Measurements from ENCODE around the gene COG7.
"Not testable (repeated sequence)": the region's sequence is repeated elsewhere in the genome, so short reads cannot be mapped to it uniquely, and the experiment has no call there.

Gene COG7

DNA sequence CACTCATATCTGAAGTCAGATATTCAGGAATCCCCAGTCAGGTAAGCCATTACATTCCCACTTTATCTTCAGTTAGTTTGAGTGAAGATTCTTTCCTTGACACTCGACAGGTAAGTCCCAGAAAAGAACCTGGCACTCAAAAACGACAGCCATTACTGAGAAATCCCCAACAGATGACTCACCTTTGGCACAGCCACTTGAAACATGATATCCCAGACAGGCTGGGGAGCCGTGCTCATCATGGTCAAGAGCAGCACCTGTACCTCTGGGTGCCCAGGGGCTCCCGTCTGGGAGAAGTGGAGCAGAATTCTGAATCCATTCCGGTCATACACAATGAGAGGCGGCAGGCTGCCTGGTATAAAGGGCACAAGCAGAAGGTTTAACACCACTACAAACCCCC lies 16.8 kb upstream of the COG7 start:
- DNase-seq: no peak

DNA sequence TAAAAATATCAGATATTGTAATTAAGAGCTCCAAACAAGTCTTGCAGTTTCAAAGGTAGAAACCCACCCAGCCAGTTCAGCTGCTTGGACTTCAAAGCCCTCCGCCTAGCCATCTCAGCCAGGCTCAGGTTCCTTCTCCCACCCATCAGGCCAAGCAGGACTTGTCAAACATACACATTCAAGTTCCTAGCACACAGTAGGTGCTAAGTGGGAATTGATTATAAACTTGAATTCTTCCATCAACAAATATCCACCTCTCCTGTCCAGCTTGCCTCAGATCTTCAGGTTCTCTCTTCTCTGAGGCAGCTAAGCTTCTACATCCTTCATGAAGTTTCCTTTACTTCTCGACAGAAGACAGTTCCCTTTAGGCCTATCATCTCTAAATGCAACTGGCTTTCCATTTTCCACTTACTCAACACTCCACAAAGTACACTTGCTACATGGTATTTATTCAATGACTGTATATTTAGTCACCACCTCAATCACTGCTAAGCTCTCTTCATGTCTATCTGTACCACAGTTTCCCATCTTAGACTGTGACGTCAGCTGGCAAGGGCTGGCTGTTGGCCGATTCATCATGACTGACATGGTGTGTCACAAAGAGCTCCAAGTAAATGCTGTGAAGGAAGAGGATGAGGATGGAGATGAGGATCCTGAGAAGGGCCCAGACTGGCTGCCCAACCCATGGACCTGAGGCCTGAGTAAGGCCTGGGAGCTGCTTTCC lies 13.3 kb upstream of the COG7 start:
- no peak for DNase-seq

DNA sequence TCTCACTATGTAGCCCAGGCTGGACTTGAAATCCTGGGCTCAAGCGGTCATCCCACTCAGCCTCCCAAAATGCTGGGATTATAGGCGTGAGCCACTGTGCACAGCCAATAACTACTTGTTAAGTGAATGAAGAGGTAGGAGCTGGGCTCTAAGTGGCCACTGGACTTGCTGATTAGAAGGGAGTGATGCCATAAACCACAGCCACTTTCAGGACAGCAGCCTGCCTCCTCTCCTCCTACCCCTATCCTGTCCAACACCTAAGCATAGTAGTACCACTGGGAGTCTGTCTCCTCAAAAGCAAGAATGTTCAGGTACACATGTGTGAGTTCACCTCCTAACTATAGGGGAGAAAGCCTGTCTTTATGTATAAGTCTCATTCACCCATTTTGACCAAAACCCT lies 12.2 kb upstream of the COG7 start:
- DNase-seq: no peak

DNA sequence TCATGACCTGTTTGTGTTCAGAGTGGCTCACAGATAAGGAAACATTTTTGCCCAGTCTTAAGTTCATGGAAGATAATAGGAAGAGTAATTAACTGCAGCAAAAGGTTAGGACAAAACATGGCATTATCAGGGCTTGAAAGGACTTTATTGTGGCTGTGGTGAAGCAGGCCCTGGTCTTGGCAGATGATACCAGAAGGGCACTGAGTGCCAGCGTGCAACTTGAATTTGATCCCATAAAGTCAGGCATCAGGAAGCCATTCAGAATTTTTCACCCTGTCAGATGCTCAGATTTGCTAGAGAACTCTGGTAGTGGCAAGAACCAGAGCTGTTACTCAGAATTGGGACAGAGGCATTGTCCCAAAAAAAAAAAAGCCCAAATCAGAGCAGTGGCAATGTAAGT lies 11.2 kb upstream of the COG7 start:
- DNase-seq: no peak

DNA sequence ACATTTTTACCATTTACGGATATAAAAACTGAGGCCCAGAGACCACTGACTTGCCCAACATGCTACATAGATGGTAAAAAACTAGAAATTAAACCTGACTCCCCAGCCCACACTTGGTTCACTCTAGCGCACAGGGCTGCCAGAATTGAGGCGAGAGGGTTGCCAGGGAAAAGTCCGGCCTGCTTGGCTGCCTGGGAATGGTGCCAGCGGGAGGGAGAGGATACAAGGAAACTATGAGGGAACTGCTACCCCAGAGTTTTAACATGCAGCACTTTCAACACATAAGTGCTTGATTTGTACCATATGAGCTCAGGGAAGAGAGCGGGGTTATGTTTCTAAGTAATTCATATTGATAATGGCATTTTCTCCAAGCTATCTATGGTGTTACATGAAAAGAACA lies 10.0 kb upstream of the COG7 start:
- not testable (repeated sequence) for DNase-seq

DNA sequence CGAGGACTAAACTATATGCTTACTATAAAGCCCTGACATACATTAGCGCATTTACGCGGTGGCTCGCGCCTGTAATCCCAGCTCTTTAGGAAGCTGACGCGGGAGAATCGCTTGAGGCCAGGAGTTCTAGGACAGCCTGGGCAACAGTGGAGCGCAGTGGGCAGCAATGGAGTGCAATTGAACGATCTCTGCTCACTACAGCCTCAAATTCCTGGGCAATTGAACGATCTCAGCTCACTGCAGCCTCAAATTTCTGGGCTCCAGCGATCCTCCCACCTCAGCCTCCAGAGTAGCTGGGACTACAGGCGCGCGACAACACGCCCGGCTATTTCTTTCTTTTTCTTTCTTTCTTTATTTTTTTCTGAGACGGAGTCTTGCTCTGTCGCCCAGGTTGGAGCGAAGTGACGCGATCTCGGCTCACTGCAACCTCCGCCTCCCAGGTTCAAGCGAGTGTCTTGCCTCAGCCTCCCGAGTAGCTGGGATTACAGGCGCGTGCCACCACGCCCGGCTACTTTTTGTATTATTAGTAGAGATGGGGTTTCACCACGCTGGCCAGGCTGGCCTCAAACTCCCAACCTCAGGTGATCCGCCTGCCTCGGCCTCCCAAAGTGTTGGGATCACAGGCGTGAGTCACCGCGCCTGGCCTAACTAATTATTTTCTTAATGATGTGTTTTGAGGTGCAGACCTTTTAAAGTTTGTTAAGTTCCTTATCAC lies 506 bp upstream of the COG7 start:
- DNase-seq: no peak

DNA sequence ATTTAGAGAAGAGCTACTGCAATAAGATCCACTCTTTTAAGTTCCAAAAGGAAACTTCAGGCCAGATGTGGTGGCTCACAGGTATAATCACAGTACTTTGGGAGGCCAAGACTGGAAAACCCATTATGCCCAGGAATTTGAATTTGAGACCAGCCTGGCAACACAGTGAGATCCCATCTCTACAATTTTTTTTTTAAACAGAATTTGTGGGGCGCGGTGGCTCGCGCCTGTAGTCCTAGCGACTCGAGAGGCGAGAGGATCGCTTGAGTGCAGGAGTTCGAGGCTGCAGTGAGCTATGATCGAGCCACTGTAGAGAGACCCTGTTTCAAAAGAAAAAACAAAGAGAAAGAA lies 793 bp downstream of the COG7 start:
- DNase-seq: no peak

DNA sequence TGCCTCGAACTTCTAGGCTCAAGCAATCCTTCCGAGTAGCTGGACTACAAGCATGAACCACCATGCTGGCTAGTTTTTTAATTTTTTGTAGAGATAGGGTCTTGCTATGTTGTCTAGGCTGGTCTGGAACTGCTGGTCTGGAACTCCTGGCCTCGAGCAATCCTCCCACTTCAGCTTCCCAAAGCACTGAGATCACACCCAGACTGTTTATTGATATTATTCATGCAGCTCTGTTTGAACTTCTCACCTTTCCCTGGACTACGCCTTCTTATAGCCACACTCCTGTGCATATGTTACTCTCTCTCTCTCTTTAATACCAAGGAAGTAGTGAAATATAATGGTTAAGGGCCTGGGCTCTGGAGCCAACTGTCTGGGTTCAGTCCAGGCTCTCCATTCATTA lies 4.6 kb downstream of the COG7 start:
- DNase-seq: no peak

DNA sequence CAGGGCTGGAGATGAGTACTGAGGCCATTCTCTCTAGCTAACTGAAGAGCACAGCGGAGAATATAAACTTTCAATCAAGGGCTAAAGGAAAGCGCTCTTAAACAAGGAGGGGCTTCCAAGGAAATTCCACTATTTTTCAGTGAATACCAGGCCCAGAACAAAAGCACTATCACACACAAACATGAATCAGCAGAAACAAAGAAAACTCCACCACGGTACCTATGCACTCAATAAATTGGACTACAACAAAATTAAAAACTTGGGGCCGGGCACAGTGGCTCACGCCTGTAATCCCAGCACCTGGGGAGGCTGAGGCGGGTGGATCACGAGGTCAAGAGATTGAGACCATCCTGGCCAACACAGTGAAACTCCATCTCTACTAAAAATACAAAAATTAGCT lies 15.4 kb downstream of the COG7 start:
- DNase-seq: not testable (repeated sequence)

DNA sequence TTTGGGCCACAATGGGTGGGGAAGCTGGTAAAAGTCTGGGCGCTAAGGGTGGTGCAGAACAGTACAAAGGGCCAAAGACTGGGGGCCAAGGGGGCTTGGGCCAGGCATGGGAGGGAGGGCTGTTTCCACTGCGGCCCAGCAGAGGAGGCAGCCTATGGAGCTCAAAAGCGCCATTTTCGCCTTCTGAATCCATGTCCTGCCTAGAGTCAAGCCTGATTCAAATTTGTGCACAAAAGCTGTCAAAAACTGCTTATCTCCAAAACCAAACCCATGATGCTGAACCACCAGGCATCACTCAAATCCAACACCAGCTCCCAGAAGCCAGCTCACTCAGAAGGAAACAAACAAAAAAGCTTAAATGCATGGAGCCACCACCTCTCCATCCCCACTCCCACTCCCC lies 16.0 kb downstream of the COG7 start:
- no peak for DNase-seq

DNA sequence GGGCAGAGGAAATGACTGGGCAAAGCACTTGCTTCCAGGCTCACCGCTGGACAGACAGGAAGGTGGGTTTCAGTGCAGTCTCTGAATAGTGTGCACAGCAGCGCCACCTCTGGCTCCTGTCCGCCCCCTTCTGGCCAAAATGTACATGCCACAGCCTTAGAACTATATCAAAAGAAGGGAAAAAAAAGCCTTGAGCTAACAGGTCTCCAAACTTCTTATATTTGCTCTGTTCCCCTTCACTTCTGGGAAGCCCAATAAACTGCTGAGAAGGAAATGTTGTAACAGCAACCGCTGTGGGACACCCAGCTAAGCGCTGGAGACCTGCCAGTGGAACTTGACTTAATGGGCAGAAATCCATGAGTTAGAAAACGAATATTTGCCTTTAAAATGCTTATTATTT lies 17.5 kb downstream of the COG7 start:
- DNase-seq: peak; percentile 57

DNA sequence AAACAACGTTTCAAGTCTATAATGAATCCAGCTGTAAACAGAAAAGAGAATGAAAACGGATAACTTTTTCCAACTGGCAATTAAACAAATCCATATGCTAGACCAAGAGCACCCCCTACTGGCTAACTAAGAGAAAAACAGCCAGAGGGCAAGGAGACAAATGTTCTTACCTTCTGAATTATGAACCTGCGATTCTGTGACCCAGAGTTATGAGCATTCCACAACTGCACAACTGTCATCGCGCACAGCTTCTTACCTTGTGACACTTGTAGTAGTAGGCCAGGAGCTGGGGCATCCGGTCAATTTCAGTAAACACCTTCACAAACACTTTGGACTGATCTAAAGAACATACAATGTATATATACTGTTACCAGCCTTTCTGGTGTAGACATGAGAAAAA lies 18.6 kb downstream of the COG7 start:
- peak; percentile 44 for DNase-seq

DNA sequence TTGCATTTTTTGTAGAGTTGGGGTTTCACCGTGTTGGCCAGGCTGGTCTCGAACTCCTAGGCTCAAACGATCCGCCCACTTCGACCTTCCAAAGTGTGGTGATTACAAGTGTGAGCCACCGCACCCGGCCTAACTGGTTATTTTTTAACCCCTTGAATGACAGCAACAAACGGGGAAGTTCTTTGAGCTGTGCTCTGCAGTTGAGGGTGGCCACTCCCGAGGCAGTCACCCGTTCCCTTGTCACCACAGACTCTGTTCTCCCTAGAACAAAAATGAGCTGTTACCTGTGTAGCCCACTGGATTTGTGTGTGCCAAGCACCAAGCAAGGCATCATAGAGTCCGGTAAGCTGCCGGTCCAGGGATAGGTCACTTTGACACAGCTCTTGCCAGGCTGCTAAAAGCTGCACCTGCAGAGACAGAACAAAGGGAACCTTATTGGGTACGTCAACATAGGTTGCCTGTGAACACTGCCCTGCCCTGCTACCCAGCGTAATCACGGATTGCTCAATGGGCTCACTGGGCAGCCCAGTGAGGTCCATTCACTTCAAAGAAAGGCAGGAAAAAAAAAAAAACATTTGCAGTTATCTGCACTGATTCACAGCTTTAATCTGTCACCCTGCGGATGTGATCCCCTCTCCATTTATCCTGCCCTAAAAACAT lies 19.6 kb downstream of the COG7 start:
- DNase-seq: peak; percentile 6

DNA sequence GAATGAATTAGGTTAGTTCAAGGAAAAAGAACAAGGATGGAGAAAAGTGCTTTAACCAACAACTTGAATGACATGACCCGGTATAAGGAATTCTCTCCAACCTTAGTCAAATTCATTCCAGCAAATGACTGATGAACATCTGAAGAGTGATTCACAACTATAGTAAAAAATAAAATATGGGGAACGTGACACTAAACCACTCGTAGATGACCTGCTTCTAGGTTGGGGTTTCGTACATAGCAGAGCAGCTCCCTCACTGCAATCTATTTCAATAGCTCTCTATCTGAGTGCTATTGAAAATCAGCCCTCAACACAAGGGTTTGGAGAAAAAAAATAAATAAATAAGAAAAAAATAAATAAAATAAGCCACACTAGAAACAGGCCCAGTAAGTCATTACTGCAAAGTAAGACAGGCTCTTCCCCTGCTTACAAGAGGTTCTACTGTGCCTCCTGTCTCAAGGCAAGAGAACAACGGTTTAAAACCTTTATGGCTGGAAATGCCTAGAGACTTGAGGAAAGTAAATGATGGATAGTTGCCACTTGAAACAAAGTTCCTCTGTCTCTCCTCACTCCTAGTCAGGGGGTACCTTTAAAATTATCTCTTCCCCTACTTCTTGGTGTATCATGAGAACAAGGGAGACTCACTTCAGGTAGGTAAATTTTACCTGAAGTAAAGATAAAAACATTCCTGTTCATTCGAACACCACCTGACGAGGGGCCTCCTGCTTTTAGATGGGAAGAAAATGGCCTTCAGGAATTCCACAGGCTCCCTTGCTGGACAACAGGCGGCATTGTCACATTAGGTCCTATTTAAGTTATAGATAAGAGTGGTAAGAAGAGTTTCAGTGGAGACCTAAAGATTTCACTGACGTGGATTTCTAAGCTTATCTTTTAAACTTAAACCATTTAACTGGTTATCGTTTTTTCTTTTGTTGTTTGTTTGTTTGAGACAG lies 20.5 kb downstream of the COG7 start:
- DNase-seq: no peak

DNA sequence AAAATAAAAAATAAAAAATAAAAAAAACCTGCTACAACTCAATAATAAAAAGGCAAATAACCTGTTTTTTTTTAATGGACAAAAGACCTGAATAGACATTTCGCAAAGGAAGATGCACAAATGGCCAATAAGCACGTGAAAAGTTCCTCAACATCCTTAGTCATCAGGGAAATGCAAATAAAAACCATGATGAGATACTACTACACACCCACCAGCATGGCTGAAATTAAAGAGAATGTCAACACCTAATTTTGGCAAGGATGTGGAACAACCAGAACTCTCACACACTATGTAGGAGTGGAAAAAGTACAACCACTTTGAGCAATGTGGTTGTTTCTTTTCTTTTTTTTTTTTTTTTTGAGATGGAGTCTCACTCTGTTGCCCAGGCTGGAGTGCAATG lies 24.6 kb downstream of the COG7 start:
- no peak for DNase-seq

DNA sequence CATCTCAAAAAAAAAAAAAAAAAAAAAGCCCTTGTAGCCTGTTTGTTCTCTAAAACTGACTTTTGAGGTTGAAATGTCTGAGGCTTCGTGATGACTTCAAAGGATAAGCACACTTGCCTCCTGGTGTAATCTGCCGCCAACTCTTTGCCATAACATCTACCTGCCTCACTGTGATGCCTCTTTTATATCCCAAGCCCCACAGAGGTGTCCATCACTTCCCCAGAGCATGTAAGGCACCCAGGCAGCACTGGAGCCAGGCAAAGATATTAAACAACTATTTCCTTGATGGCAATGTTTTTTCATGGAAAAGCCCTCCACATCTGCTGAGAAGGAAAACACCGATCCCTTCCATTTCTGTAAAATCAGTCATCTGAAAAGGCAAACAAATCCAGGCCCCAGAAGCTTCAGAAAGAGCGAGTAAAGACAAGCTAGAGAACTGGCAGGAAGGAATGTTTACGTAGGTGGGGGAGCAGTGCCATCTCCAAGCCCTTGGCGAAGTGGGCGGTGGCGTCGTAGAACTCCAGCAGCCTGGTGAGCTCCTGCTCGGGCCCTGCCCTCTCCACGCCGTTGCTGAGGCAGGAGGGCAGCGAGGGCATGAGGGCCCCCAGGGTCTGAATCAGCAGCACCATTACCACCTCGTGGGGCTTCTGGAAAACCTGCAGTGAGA lies 28.6 kb downstream of the COG7 start:
- DNase-seq: peak; percentile 69

DNA sequence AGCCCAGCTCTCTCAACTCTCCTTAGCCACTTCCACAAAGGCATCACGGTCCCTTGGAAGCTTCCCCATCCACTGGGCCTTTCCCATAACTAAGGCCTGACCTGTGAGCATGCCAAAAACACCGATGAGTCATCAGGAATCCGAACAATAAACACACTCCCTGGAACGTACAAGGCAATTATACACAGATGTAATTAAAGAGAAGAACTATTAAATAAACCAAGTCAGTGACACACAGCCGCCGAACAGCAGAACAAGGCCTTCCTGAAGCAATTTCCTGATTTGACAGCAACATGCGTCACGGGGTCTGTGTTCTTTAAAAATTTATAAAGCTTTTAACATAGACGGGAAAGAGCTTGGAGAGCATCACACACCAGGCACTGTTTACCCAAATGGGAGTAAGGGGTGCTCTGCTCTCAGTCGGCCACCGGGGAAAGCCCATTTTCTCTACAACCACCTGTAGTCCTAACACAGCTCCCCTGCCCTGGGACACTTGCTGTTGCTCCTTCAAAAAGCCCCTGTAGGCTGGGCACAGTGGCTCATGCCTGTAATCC lies 29.4 kb downstream of the COG7 start:
- peak; percentile 89 for DNase-seq

DNA sequence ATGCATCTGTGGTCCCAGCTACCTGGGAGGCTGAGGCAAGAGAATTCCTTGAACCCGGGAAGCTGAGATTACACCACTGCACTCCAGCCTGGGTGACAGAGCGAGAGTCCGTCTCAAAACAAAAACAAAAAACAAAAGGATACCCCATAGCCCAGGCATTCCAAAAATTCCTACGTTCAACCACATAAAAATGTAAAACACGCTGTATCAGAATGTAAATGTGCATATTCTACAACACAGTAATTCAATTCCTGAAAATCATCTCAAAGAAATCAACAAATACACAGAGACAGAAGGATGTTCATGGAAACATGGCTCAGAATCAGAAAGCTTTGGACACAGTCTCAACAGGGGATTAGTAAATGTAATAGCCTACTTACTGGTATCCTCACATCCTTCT lies 33.0 kb downstream of the COG7 start:
- no peak for DNase-seq

DNA sequence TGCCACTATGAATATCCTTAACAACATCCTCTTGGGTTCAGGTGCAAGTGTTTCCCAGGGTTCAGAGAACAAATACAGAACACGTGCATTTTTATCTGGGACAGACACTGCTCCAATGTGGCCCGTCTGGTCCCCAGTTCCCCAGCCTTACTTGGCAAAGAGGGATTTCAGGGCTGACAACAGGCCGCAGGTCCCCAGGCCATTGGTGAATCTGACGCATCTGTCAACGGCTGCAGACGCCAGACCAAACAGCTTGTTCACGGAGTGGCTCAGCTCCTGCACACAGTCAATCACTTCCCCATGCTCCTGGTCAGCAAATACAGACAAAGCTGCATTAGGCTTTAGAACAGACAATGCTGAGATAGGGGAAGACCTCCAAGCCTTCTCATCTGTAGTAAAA lies 36.2 kb downstream of the COG7 start:
- no peak for DNase-seq

DNA sequence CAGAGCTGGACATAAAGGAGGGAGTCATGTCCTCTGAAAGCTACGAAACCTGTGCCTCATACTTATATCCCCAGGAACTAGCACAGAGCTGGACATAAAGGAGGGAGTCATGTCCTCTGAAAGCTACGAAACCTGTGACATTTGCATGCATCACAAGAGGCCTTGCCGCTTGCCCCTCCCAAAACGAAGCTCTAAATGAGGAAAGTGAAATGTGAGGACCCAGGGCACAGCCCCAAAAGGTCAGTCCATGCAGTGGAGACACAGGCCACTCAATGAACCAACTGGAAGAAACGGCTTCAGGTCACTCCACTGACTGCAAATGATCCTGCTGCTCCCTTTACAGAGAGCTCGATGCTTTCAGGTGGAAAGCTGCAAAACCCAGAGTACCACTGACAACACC lies 38.3 kb downstream of the COG7 start:
- DNase-seq: no peak

DNA sequence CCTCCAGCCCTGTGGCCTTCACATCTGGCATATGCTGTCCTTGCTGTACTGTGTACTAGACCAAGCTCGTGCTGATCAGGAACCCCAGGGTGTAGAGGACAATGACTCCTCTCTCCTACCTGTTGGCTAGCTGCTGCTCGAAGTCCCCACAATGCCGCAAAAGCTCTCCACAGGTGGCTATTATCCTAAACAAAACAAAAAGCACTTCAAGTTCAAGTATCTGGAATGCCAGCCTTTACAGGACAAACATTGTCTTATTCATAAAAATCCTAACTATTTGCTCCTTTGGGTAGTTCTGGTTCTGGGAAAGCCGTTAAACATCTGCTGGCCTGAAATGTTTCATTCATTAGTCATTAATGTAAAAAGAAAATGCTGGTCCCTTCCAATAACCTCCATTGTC lies 42.8 kb downstream of the COG7 start:
- no peak for DNase-seq

DNA sequence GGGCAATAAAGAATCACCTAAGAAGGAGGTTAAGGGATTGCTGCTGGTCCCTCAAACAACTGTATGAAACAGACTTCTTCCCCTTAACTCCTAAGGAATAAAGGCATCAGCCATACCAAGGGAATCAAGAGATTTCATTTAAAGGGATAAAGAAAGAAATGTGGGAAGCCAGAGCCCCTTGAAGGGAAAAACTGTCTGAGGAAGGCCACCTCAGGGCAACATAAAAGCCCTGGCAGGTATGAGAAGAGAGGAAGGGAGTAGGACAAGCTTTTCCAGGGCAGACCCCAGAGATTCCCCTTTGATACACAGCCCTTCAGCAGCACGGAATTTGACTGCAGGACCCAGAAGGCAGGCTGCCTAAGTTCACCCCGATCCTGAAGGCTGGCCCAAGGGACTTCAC lies 43.5 kb downstream of the COG7 start:
- DNase-seq: no peak

Data from COR-L47 (cell line).